H1 (cell line): ENCODE results near the gene STX2. TPM values are rescaled to one million over a fixed set of nuclear protein-coding genes. Genes with fewer than 3 reads are reported as not detected.

ENCODE experiments used
- CTCF ChIA-PET: fragments of 300-600 bp; sonication (Branson Sonifier 250); formaldehyde crosslinking; loops from one replicate; lab custom pipeline; 2021; ENCODE audit not compliant: partially characterized antibody; lab: Charles Lee
- POLR2A ChIA-PET: fragments of 300-600 bp; sonication (Branson Sonifier 250); formaldehyde crosslinking; loops from one replicate; lab custom pipeline; 2021; ENCODE audit warnings: inconsistent platforms; ENCODE audit not compliant: partially characterized antibody; lab: Charles Lee
- DNase-seq, 2 experiments: peaks; one replicate each; pipeline versions ENCODE4 v3.0.0 to v3.0.0-alpha.2; 2010 to 2022; ENCODE audit warnings: low spot score in 2 of 2, low read depth in 1 of 2, mixed read lengths in 1 of 2
- FAIRE-seq: peaks from 2 replicates; lab custom pipeline; 2011; peaks lifted over from hg19 to GRCh38; lab: Jason Lieb, UNC
- H2AFZ ChIP-seq: 2 replicates; pipeline ENCODE4 v1.8.1; 2012; ENCODE audit warnings: low read length, inconsistent platforms
- H2AK5ac ChIP-seq: 2 replicates; pipeline ENCODE4 v1.6.1; 2013; ENCODE audit warnings: low read depth, low read length
- H2BK120ac ChIP-seq: replicated peaks from 2 replicates; pipeline ENCODE3; 2013; ENCODE audit warnings: low read depth, low read length, inconsistent platforms
- H2BK12ac ChIP-seq: 2 replicates; pipeline ENCODE4 v1.6.1; 2013; ENCODE audit warnings: low read depth, low read length
- H2BK15ac ChIP-seq: 2 replicates; pipeline ENCODE4 v1.6.1; 2013; ENCODE audit warnings: low read length
- H2BK20ac ChIP-seq: 2 replicates; pipeline ENCODE4 v1.6.1; 2013; ENCODE audit warnings: low read length
- H2BK5ac ChIP-seq: 2 replicates; pipeline ENCODE4 v1.6.1; 2013; ENCODE audit warnings: low read depth, low read length
- H3K14ac ChIP-seq: 2 replicates; pipeline ENCODE4 v1.6.1; 2013; ENCODE audit warnings: inconsistent platforms; ENCODE audit not compliant: insufficient read length
- H3K18ac ChIP-seq: 2 replicates; pipeline ENCODE4 v1.6.1; 2013; ENCODE audit warnings: low read length; ENCODE audit errors: extremely low read depth
- H3K23ac ChIP-seq: 2 replicates; pipeline ENCODE4 v1.6.1; 2013; ENCODE audit warnings: inconsistent platforms; ENCODE audit not compliant: insufficient read length
- H3K23me2 ChIP-seq: 2 replicates; pipeline ENCODE4 v1.6.1; 2013; ENCODE audit warnings: low read depth, low read length
- H3K27ac ChIP-seq: 2 replicates; pipeline ENCODE4 v1.6.1; 2011; ENCODE audit warnings: low read depth, low read length, inconsistent platforms
- H3K27me3 ChIP-seq, 4 experiments: replicated peaks in 1 of 4; 1 replicate in 1 of 4; 2 replicates in 3 of 4; pipeline versions ENCODE4 v1.6.1 to v1.8.1; 2011 to 2013; ENCODE audit warnings: low read length in 3 of 4, mild to moderate bottlenecking in 3 of 4, inconsistent platforms in 2 of 4, mixed read lengths in 2 of 4, moderate library complexity in 1 of 4; ENCODE audit not compliant: control insufficient read depth in 3 of 4, insufficient read depth in 3 of 4; ENCODE audit errors: extremely low read depth in 1 of 4
- H3K36me3 ChIP-seq, 4 experiments: 2 replicates each; pipeline versions ENCODE4 v1.6.1 to v1.8.1; 2011 to 2013; ENCODE audit warnings: mild to moderate bottlenecking in 4 of 4, low read length in 3 of 4, moderate library complexity in 2 of 4, control low read depth in 1 of 4, inconsistent platforms in 1 of 4; ENCODE audit not compliant: insufficient read depth in 4 of 4, control insufficient read depth in 2 of 4
- H3K4ac ChIP-seq: replicated peaks from 2 replicates; pipeline ENCODE3; 2013; ENCODE audit warnings: low read length, low read depth, mixed read lengths, inconsistent platforms; ENCODE audit not compliant: insufficient read length
- H3K4me1 ChIP-seq, 4 experiments: replicated peaks in 1 of 4; 1 replicate in 1 of 4; 2 replicates in 3 of 4; pipeline versions ENCODE4 v1.6.1 to v1.8.1; 2011 to 2013; ENCODE audit warnings: low read length in 3 of 4, inconsistent platforms in 2 of 4, mixed read lengths in 1 of 4; ENCODE audit not compliant: insufficient read depth in 4 of 4, control insufficient read depth in 3 of 4
- H3K4me2 ChIP-seq, 2 experiments: 2 replicates each; pipeline versions ENCODE4 v1.6.1 to v1.8.1; 2011 to 2013; ENCODE audit warnings: low read depth in 2 of 2, low read length in 2 of 2, control low read depth in 1 of 2, inconsistent platforms in 1 of 2, mild to moderate bottlenecking in 1 of 2; ENCODE audit not compliant: insufficient read depth in 1 of 2
- H3K4me3 ChIP-seq, 4 experiments: fragments of 200-600, 300-600 bp in 1 of 4; sonication (generic), shearing (Covaris generic), sonication (Bioruptor Twin) in 1 of 4; 2 replicates each; pipeline versions ENCODE4 v1.5.1 to v1.8.1; 2011 to 2016; ENCODE audit warnings: low read length in 4 of 4, low read depth in 3 of 4, control low read depth in 2 of 4, inconsistent platforms in 2 of 4, mild to moderate bottlenecking in 2 of 4, mixed read lengths in 1 of 4, moderate library complexity in 1 of 4; ENCODE audit not compliant: insufficient read depth in 2 of 4; ENCODE audit errors: extremely low read depth in 1 of 4
- H3K56ac ChIP-seq: replicated peaks from 2 replicates; pipeline ENCODE3; 2013; ENCODE audit warnings: low read depth, mild to moderate bottlenecking, mixed read lengths, low read length, inconsistent platforms; ENCODE audit not compliant: insufficient read length
- H3K79me1 ChIP-seq: 2 replicates; pipeline ENCODE4 v1.6.1; 2013; ENCODE audit warnings: low read depth, low read length, control low read depth
- H3K79me2 ChIP-seq, 2 experiments: 2 replicates each; pipeline versions ENCODE4 v1.6.1 to v1.8.1; 2012 to 2013; ENCODE audit warnings: low read length in 2 of 2, mild to moderate bottlenecking in 2 of 2, inconsistent platforms in 1 of 2; ENCODE audit not compliant: insufficient read depth in 2 of 2, control insufficient read depth in 1 of 2
- H3K9ac ChIP-seq, 4 experiments: replicated peaks in 1 of 4; 1 replicate in 1 of 4; 2 replicates in 3 of 4; pipeline versions ENCODE4 v1.6.1 to v1.8.1; 2011 to 2013; ENCODE audit warnings: low read depth in 3 of 4, low read length in 3 of 4, control low read depth in 2 of 4, mild to moderate bottlenecking in 2 of 4, moderate library complexity in 2 of 4, inconsistent platforms in 1 of 4; ENCODE audit errors: extremely low read depth in 1 of 4
- H3K9me3 ChIP-seq, 2 experiments: 2 replicates each; pipeline versions ENCODE4 v1.6.1 to v1.8.1; 2012 to 2013; ENCODE audit warnings: mild to moderate bottlenecking in 2 of 2, moderate library complexity in 2 of 2, control low read depth in 1 of 2, inconsistent platforms in 1 of 2, low read depth in 1 of 2, low read length in 1 of 2, mixed read lengths in 1 of 2; ENCODE audit not compliant: insufficient read depth in 2 of 2
- H4K20me1 ChIP-seq, 2 experiments: replicated peaks in 1 of 2; 2 replicates each; pipeline versions ENCODE3 to v1.8.1; 2011 to 2013; ENCODE audit warnings: inconsistent platforms in 2 of 2, low read length in 2 of 2, mild to moderate bottlenecking in 1 of 2; ENCODE audit not compliant: insufficient read depth in 2 of 2, control insufficient read depth in 1 of 2
- H4K5ac ChIP-seq: 2 replicates; pipeline ENCODE4 v1.6.1; 2013; ENCODE audit warnings: low read length, low read depth, mixed read lengths, inconsistent platforms; ENCODE audit not compliant: insufficient read length
- H4K8ac ChIP-seq: 2 replicates; pipeline ENCODE4 v1.8.0; 2013; ENCODE audit warnings: mild to moderate bottlenecking, moderate library complexity, low read length, inconsistent platforms; ENCODE audit not compliant: insufficient read depth; ENCODE audit errors: extremely low read depth
- H4K91ac ChIP-seq: replicated peaks from 2 replicates; pipeline ENCODE3; 2013; ENCODE audit warnings: low read length, mixed read lengths, inconsistent platforms; ENCODE audit not compliant: insufficient read length
- BCL11A ChIP-seq, 2 experiments: IDR thresholded peaks; one replicate each; pipeline ENCODE4 v1.6.1; 2011; ENCODE audit warnings: low read depth in 2 of 2, low read length in 2 of 2, mild to moderate bottlenecking in 2 of 2
- CREB1 ChIP-seq: IDR thresholded peaks from 2 replicates; pipeline ENCODE4 v1.6.1; 2012; ENCODE audit warnings: inconsistent platforms
- EP300 ChIP-seq, 2 experiments: IDR thresholded peaks; 1 replicate in 1 of 2; 2 replicates in 1 of 2; pipeline ENCODE4 v1.6.1; 2011 to 2012; ENCODE audit warnings: low read depth in 2 of 2, low read length in 2 of 2, mild to moderate bottlenecking in 2 of 2, borderline replicate concordance in 1 of 2, inconsistent platforms in 1 of 2, moderate library complexity in 1 of 2
- GABPA ChIP-seq: IDR thresholded peaks from 2 replicates; pipeline ENCODE4 v1.6.1; 2011; ENCODE audit warnings: mild to moderate bottlenecking, low read length, moderate library complexity, borderline replicate concordance; ENCODE audit not compliant: insufficient read depth
- HDAC6 ChIP-seq: IDR thresholded peaks from one replicate; pipeline ENCODE4 v1.7.1; 2012; ENCODE audit warnings: low read depth, mild to moderate bottlenecking, inconsistent platforms, low read length, moderate library complexity
- NRF1 ChIP-seq: IDR thresholded peaks from 2 replicates; pipeline ENCODE4 v1.6.1; 2011; ENCODE audit warnings: mild to moderate bottlenecking, low read depth, low read length, improper control_type of control experiment
- RAD21 ChIP-seq, 2 experiments: IDR thresholded peaks in 1 of 2; conservative IDR thresholded peaks in 1 of 2; 2 replicates each; pipeline ENCODE4 v1.6.1; 2011; ENCODE audit warnings: low read depth in 2 of 2, low read length in 2 of 2, improper control_type of control experiment in 1 of 2, inconsistent platforms in 1 of 2, mild to moderate bottlenecking in 1 of 2, moderate library complexity in 1 of 2
- RBBP5 ChIP-seq: IDR thresholded peaks from 2 replicates; pipeline ENCODE4 v1.7.1; 2012; ENCODE audit warnings: low read depth, mild to moderate bottlenecking, inconsistent platforms, low read length, moderate library complexity, borderline replicate concordance
- SIN3A ChIP-seq, 2 experiments: IDR thresholded peaks in 1 of 2; conservative IDR thresholded peaks in 1 of 2; 2 replicates each; pipeline ENCODE4 v1.6.1; 2011 to 2012; ENCODE audit warnings: low read length in 2 of 2, improper control_type of control experiment in 1 of 2, low read depth in 1 of 2, mild to moderate bottlenecking in 1 of 2
- SIRT6 ChIP-seq: IDR thresholded peaks from one replicate; pipeline ENCODE4 v1.7.1; 2012; ENCODE audit warnings: low read length, inconsistent platforms
- SUZ12 ChIP-seq: fragments of 200-600 bp; sonication (generic); IDR thresholded peaks from 2 replicates; pipeline ENCODE4 v1.6.1; 2012; ENCODE audit warnings: mild to moderate bottlenecking, inconsistent platforms, low read length, moderate library complexity, mixed read lengths
- TAF1 ChIP-seq: IDR thresholded peaks from 2 replicates; pipeline ENCODE4 v1.6.1; 2011; ENCODE audit warnings: mild to moderate bottlenecking, low read depth, low read length
- TEAD4 ChIP-seq: IDR thresholded peaks from 2 replicates; pipeline ENCODE4 v1.6.1; 2012; ENCODE audit warnings: low read depth, low read length, inconsistent platforms, mixed read lengths
- ZNF274 ChIP-seq: IDR thresholded peaks from 2 replicates; pipeline ENCODE4 v1.7.0; 2012; ENCODE audit warnings: low read length, borderline replicate concordance; ENCODE audit errors: extremely low read depth
- WGBS, 2 experiments: shearing (Covaris generic) in 1 of 2; methylation state at CpG; one replicate each; pipeline versions ENCODE4 v1.1.6 to v1.1.7; 2013 to 2015; ENCODE audit warnings: low lambda C conversion rate in 2 of 2, mixed read lengths in 2 of 2, inconsistent platforms in 1 of 2, low coverage in 1 of 2, missing lambda C conversion rate in 1 of 2; ENCODE audit not compliant: insufficient replicate concordance in 2 of 2, insufficient coverage in 1 of 2, insufficient read length in 1 of 2; ENCODE audit errors: extremely low coverage in 1 of 2, missing lambda C conversion rate in 1 of 2; 5-methylcytosine and 5-hydroxymethylcytosine counted together
- polyA plus RNA-seq, 7 experiments: library from polyadenylated mRNA; depleted of rRNA in 3 of 7; stranded (reverse) in 5 of 7; unstranded in 2 of 7; fragments of >200 nt in 5 of 7; fragments of 200-250 nt in 2 of 7; gene quantifications; 1 replicate in 5 of 7; 2 replicates in 1 of 7; 4 replicates in 1 of 7; pipeline versions ENCODE4 v1.2.1 to v1.2.3, GENCODE V29; 2011 to 2013; ENCODE audit warnings: missing spikeins in 2 of 7, mixed read lengths in 2 of 7
- total RNA-seq: library from RNA; stranded (reverse); fragmentation: NEBNext Ultra II Directional; extraction: Animal tissue kit (Norgen Biotek cat#: 25700); gene quantifications from 2 replicates; pipeline ENCODE4 v1.2.1, GENCODE V29; 2021

Gene STX2
- total and polyA plus RNA-seq, 2 of the 8 experiments (the other 6 are each of a cell fraction or from before 2014, with no cell fraction given), result 20.0 to 26.3 TPM

- Histone ChIP-seq H3K79me2 (no peaks in the 10 kb centered on the region), H4K8ac (no peak overlapping the region), H3K9me3 (no peaks in the 10 kb centered on the region), H2AK5ac (no peak overlapping the region), H4K20me1 (peaks cover 3 to 5% of the 10 kb centered on the region in 2 experiments), H4K5ac (no peak overlapping the region), H2BK15ac (no peak overlapping the region), H3K27me3 (no peaks in the 10 kb centered on the region), H2BK120ac (no peak overlapping the region), H3K36me3 (peaks cover 4 to 13% (median 4%) of the 10 kb centered on the region in 4 experiments; a peak in 7 of 8 replicates), H2BK12ac (no peak overlapping the region), H2BK20ac (no peak overlapping the region), H3K23ac (no peak overlapping the region), H3K18ac (no peak overlapping the region), H3K14ac (no peak overlapping the region), H3K4me2 (no peak overlapping the region), H3K79me1 (no peaks in the 10 kb centered on the region), H3K23me2 (peaks cover 3% of the 10 kb centered on the region), H2AFZ (no peak overlapping the region), H3K4me3 (no peak overlapping the region), H3K9ac (no peak overlapping the region), H3K4me1 (peaks cover 0 to 2% (median 0%) of the 10 kb centered on the region in 4 experiments; a peak in 2 of 7 replicates), H3K27ac (no peak overlapping the region), H4K91ac (no peak overlapping the region), H3K56ac (no peak overlapping the region), H2BK5ac (no peak overlapping the region), H3K4ac (no peak overlapping the region)
- DNase-seq (no peak), FAIRE-seq (no peak)
- 79% methylated on average over 1 of the region's 1 CpG; no CpG with 5 or more reads in 1 of the 2 experiments for WGBS, 2 experiments
- ChIA-PET POLR2A (interaction anchor here (1.1 to 8.9 kb wide), 7 partner anchors 8 to 66 kb away, joined by 3 to 84 read pairs (median 7); no protein-coding TSS in a partner anchor), CTCF (no interaction called here)
- TF ChIP-seq EP300 (IDR thresholded peaks at IDR 0.05; ENCODE audit: borderline replicate concordance in 1 of 2, low read depth in 2 of 2, low read length in 2 of 2), result no peak
- no peak for TF ChIP-seq RBBP5
- TF ChIP-seq RAD21 (IDR thresholded peaks at IDR 0.05 in 1 of 2, conservative IDR thresholded peaks at IDR 0.05 in 1 of 2; ENCODE audit: low read depth in 2 of 2, low read length in 2 of 2), result no peak
- no peak for TF ChIP-seq CREB1
- TF ChIP-seq HDAC6, result no peak
- no peak for TF ChIP-seq NRF1
- no peak for TF ChIP-seq ZNF274
- no peak for TF ChIP-seq SUZ12
- TF ChIP-seq SIRT6, result no peak
- TF ChIP-seq TAF1, result no peak
- no peak for TF ChIP-seq BCL11A (IDR thresholded peaks at IDR 0.05; ENCODE audit: low read depth in 2 of 2, low read length in 2 of 2)
- TF ChIP-seq SIN3A (conservative IDR thresholded peaks at IDR 0.05 in 1 of 2, IDR thresholded peaks at IDR 0.05 in 1 of 2; ENCODE audit: low read depth in 1 of 2, low read length in 2 of 2), result no peak
- no peak for TF ChIP-seq TEAD4
- no peak for TF ChIP-seq GABPA
Observed at GRCh38 chr12:130881548-130881947, 42.5 kb upstream of the STX2 start.
